Endothelial cell of umbilical vein (primary cell): Measurements from ENCODE around the gene LENG8. TPM values are rescaled to one million over a fixed set of nuclear protein-coding genes. Genes with fewer than 3 reads are reported as not detected.

ENCODE experiments used
- BruUV-seq: library from RNA; stranded (reverse); fragments of 400-500 nt; replicated peaks from 2 replicates; lab custom pipeline; 2021; lab: Mats Ljungman, UMichigan
- CTCF ChIA-PET: fragments of 300-600, 350-600 bp; sonication (Branson Sonifier 250); formaldehyde crosslinking; loops from one replicate; lab custom pipeline; 2021; ENCODE audit warnings: antibody characterized with exemption, inconsistent platforms; lab: Charles Lee
- POLR2A ChIA-PET: fragments of 300-600, 350-600 bp; sonication (Branson Sonifier 250); formaldehyde crosslinking; loops from one replicate; lab custom pipeline; 2021; ENCODE audit warnings: antibody characterized with exemption, inconsistent platforms; lab: Charles Lee
- DNase-seq: peaks from one replicate; pipeline ENCODE4 v3.0.0-alpha.2; 2011; ENCODE audit warnings: low read depth, low spot score
- FAIRE-seq: peaks from 2 replicates; lab custom pipeline; 2011; peaks lifted over from hg19 to GRCh38; lab: Jason Lieb, UNC
- H2AFZ ChIP-seq: 2 replicates; pipeline ENCODE4 v1.6.0; 2012; ENCODE audit warnings: low read depth, low read length, control low read depth, inconsistent platforms
- H3K27ac ChIP-seq: 2 replicates; pipeline ENCODE4 v1.5.1; 2011; ENCODE audit warnings: low read depth, mild to moderate bottlenecking, control low read depth, low read length, moderate library complexity; ENCODE audit not compliant: insufficient read depth
- H3K27me3 ChIP-seq, 2 experiments: 2 replicates each; pipeline versions ENCODE4 v1.6.0 to v1.6.1; 2011; ENCODE audit warnings: low read length in 2 of 2, mixed read lengths in 1 of 2; ENCODE audit not compliant: control insufficient read depth in 2 of 2, insufficient read depth in 2 of 2
- H3K36me3 ChIP-seq, 2 experiments: 2 replicates in 1 of 2; 3 replicates in 1 of 2; pipeline ENCODE4 v1.5.1; 2011; ENCODE audit warnings: low read length in 2 of 2, mild to moderate bottlenecking in 1 of 2, moderate library complexity in 1 of 2; ENCODE audit not compliant: control insufficient read depth in 2 of 2, insufficient read depth in 2 of 2; ENCODE audit errors: extremely low read depth in 1 of 2
- H3K4me1 ChIP-seq: 3 replicates; pipeline ENCODE4 v1.5.1; 2011; ENCODE audit warnings: mild to moderate bottlenecking, low read length; ENCODE audit not compliant: control insufficient read depth, insufficient read depth; ENCODE audit errors: extremely low read depth
- H3K4me2 ChIP-seq: 2 replicates; pipeline ENCODE4 v1.6.1; 2011; ENCODE audit warnings: low read length, control low read depth, mixed read lengths; ENCODE audit not compliant: insufficient read depth
- H3K4me3 ChIP-seq, 3 experiments: fragments of 200-600 bp in 1 of 3; sonication (generic), shearing (Covaris generic) in 1 of 3; replicated peaks in 1 of 3; 2 replicates each; pipeline ENCODE4 v1.5.1; 2011 to 2016; ENCODE audit warnings: control low read depth in 3 of 3, low read length in 3 of 3, mild to moderate bottlenecking in 2 of 3, inconsistent platforms in 1 of 3, low read depth in 1 of 3, moderate library complexity in 1 of 3; ENCODE audit not compliant: insufficient read depth in 1 of 3
- H3K79me2 ChIP-seq: 2 replicates; pipeline ENCODE4 v1.6.0; 2012; ENCODE audit warnings: low read length, inconsistent platforms; ENCODE audit not compliant: control insufficient read depth, insufficient read depth
- H3K9ac ChIP-seq: replicated peaks from 2 replicates; pipeline ENCODE3; 2011; ENCODE audit warnings: low read length, control low read depth; ENCODE audit not compliant: insufficient read depth; ENCODE audit errors: extremely low read depth
- H3K9me1 ChIP-seq: replicated peaks from 3 replicates; pipeline ENCODE4 v1.6.0; 2011; ENCODE audit warnings: mild to moderate bottlenecking, low read length; ENCODE audit not compliant: control insufficient read depth, insufficient read depth; ENCODE audit errors: extremely low read depth
- H3K9me3 ChIP-seq: replicated peaks from 2 replicates; pipeline ENCODE4 v1.5.1; 2012; ENCODE audit warnings: low read length, inconsistent platforms; ENCODE audit not compliant: control insufficient read depth, insufficient read depth
- H4K20me1 ChIP-seq: replicated peaks from 2 replicates; pipeline ENCODE3; 2011; ENCODE audit warnings: mild to moderate bottlenecking, low read length; ENCODE audit not compliant: control insufficient read depth, insufficient read depth; ENCODE audit errors: extremely low read depth
- CTCF ChIP-seq, 2 donors: IDR thresholded peaks; 1 replicate in 1 of 2; 2 replicates in 1 of 2; pipeline ENCODE4 v1.5.1; 2011; ENCODE audit warnings: low read length in 2 of 2, mild to moderate bottlenecking in 2 of 2, moderate library complexity in 2 of 2, control low read depth in 1 of 2, inconsistent platforms in 1 of 2, low read depth in 1 of 2; ENCODE audit not compliant: insufficient read depth in 1 of 2; ENCODE audit errors: extremely low read depth in 1 of 2
- EZH2 ChIP-seq: IDR thresholded peaks from 2 replicates; pipeline ENCODE4 v1.6.1; 2012; ENCODE audit warnings: borderline replicate concordance, low read depth, mild to moderate bottlenecking, moderate library complexity, low read length, inconsistent platforms; ENCODE audit not compliant: severe bottlenecking
- FOS ChIP-seq: IDR thresholded peaks from 2 replicates; pipeline ENCODE4 v1.6.1; 2011; ENCODE audit warnings: mild to moderate bottlenecking, low read length, moderate library complexity, borderline replicate concordance; ENCODE audit not compliant: insufficient read depth
- GATA2 ChIP-seq: IDR thresholded peaks from 2 replicates; pipeline ENCODE4 v1.7.0; 2011; ENCODE audit warnings: low read depth, mild to moderate bottlenecking, moderate library complexity, mixed read lengths, low read length; ENCODE audit not compliant: insufficient read length, insufficient read depth
- JUN ChIP-seq: IDR thresholded peaks from 2 replicates; pipeline ENCODE4 v1.6.1; 2011; ENCODE audit warnings: borderline replicate concordance, low read depth; ENCODE audit not compliant: insufficient read length, insufficient read depth
- MAX ChIP-seq: IDR thresholded peaks from 2 replicates; pipeline ENCODE4 v1.6.1; 2011; ENCODE audit not compliant: insufficient read depth, insufficient read length
- MYC ChIP-seq: IDR thresholded peaks from one replicate; pipeline ENCODE4 v1.6.1; 2011; ENCODE audit warnings: mild to moderate bottlenecking, low read depth, low read length
- POLR2A ChIP-seq: IDR thresholded peaks from 2 replicates; pipeline ENCODE4 v1.6.1; 2012; ENCODE audit warnings: low read depth, mild to moderate bottlenecking, control low read depth, low read length
- POLR2AphosphoS5 ChIP-seq: IDR thresholded peaks from 2 replicates; pipeline ENCODE4 v1.6.1; 2012; ENCODE audit warnings: low read depth, mild to moderate bottlenecking, control low read depth, low read length, moderate library complexity; ENCODE audit not compliant: insufficient read depth
- dilution Hi-C: fragments of 300-500 bp; cut with MboI; formaldehyde crosslinking; loops from one replicate; pipeline ENCODE4 v1.15.0; 2019; ENCODE audit warnings: low sequenced_read_pairs; ENCODE audit not compliant: extremely low pct_ligation_motif_present
- intact Hi-C: fragments of 100-400 bp; cut with micrococcal nuclease; formaldehyde crosslinking; loops from one replicate; pipeline ENCODE4 v1.10.0; 2022
- polyA plus RNA-seq, 4 experiments: library from polyadenylated mRNA; depleted of rRNA in 3 of 4; stranded (reverse) in 3 of 4; unstranded in 1 of 4; fragments of >200 nt; gene quantifications; 2 replicates each; pipeline versions ENCODE4 v1.2.1 to v1.2.3, GENCODE V29; 2011 to 2012; ENCODE audit warnings: missing spikeins in 1 of 4
- total RNA-seq: library from RNA; stranded (reverse); gene quantifications from 2 replicates; pipeline ENCODE4 v1.2.3, GENCODE V29; 2021

The LENG8 gene
- total and polyA plus RNA-seq, 2 donors (not counting 3 experiments of a cell fraction or from before 2014, with no cell fraction given): 130 to 218 TPM

- FAIRE-seq (peak; percentile 38), DNase-seq (no peak)
- ChIA-PET CTCF (no interaction called here), POLR2A (no interaction called here)
- H3K9ac ChIP-seq: peak overlapping the region; percentile 1
- H3K36me3 ChIP-seq: peaks cover 41 to 55% of the 10 kb centered on the region in 2 experiments
- H3K4me2 ChIP-seq: peak overlapping the region; percentile 6
- BruUV-seq: no TSS peak
- H3K27ac ChIP-seq: no peak overlapping the region
- TF ChIP-seq FOS (no peak), MYC (no peak), CTCF (IDR thresholded peaks at IDR 0.05; ENCODE audit: extremely low read depth in 1 of 2, insufficient read depth in 1 of 2, low read depth in 1 of 2, low read length in 2 of 2) (no peak), EZH2 (no peak), GATA2 (no peak), POLR2A (no peak), JUN (no peak), POLR2AphosphoS5 (no peak), MAX (no peak)
- dilution Hi-C loops: no loop called here
- H3K4me1 ChIP-seq: peaks cover 22% of the 10 kb centered on the region
- H2AFZ ChIP-seq: no peak overlapping the region
- H3K4me3 ChIP-seq: no peak overlapping the region
- no peaks in the 10 kb centered on the region for H3K9me3 ChIP-seq
- H3K27me3 ChIP-seq: no peaks in the 10 kb centered on the region
- H4K20me1 ChIP-seq: peaks cover 11% of the 10 kb centered on the region
- peaks cover 84% of the 10 kb centered on the region for H3K79me2 ChIP-seq
- intact Hi-C loops: no loop called here
- H3K9me1 ChIP-seq: no peaks in the 10 kb centered on the region
These were observed 2.4 kb downstream of the LENG8 start for GRCh38 chr19:54451331-54451871.
